LNCaP clone FGC (cell line): ENCODE data around the gene TFIP11.

Source experiments
- DNase-seq: peaks from one replicate; pipeline ENCODE4 v3.0.0-alpha.2; 2011; ENCODE audit warnings: low read depth
- H3K4me3 ChIP-seq: 2 replicates; pipeline ENCODE4 v1.5.1; 2011; ENCODE audit warnings: mild to moderate bottlenecking, low read depth, low read length, control low read depth
- CTCF ChIP-seq: IDR thresholded peaks from 2 replicates; pipeline ENCODE4 v1.5.1; 2012; ENCODE audit warnings: mild to moderate bottlenecking; ENCODE audit not compliant: control insufficient read depth, insufficient read depth; ENCODE audit errors: extremely low read depth

Gene TFIP11

GRCh38 chr22:26479792-26480610 lies 32.3 kb downstream of the TFIP11 start:
- DNase-seq = peak; percentile 57
- no peak for TF ChIP-seq CTCF
- H3K4me3 ChIP-seq = peak overlapping the region; percentile 40

- TF ChIP-seq CTCF = 0 out of 2 replicates have a peak, but pooled peaks have one; percentile 13
- H3K4me3 ChIP-seq = peak overlapping the region; percentile 40
- DNase-seq = no peak
Measured at GRCh38 chr22:26479043-26479791, 33.1 kb downstream of the TFIP11 start.

GRCh38 chr22:26477341-26477731 lies 34.9 kb downstream of the TFIP11 start:
- no peak overlapping the region for H3K4me3 ChIP-seq
- TF ChIP-seq CTCF = no peak
- DNase-seq = no peak

- TF ChIP-seq CTCF = no peak
- no peak overlapping the region for H3K4me3 ChIP-seq
- no peak for DNase-seq
Measured at GRCh38 chr22:26476705-26477340, 35.5 kb downstream of the TFIP11 start.

- TF ChIP-seq CTCF = no peak
- no peak overlapping the region for H3K4me3 ChIP-seq
- no peak for DNase-seq
Measured at GRCh38 chr22:26474682-26475081, 37.6 kb downstream of the TFIP11 start.

- TF ChIP-seq CTCF = no peak
- no peak overlapping the region for H3K4me3 ChIP-seq
- DNase-seq = no peak
Measured at GRCh38 chr22:26471522-26471921, 40.8 kb downstream of the TFIP11 start.
